Smooth muscle cell of the brain vasculature (primary cell): Measurements from ENCODE around the gene S100A7A.
"Not testable (repeated sequence)": the region's sequence is repeated elsewhere in the genome, so short reads cannot be mapped to it uniquely, and the experiment has no call there.

Experiments used
- DNase-seq: peaks from one replicate; pipeline ENCODE4 v3.0.0-alpha.2; 2012; ENCODE audit warnings: low read depth, low spot score

The S100A7A gene

GRCh38 chr1:153456396-153456795 lies 40.1 kb downstream of the S100A7A start:
- DNase-seq, result no peak

- no peak for DNase-seq
These were observed 43.3 kb downstream of the S100A7A start for GRCh38 chr1:153459655-153460054.

- DNase-seq, result no peak
These were observed 44.2 kb downstream of the S100A7A start, which contains the start of gene S100A7 for GRCh38 chr1:153460551-153460950. Gene S100A7 (minus strand): TSS chr1:153460651. CDS start chr1:153459013, 1,638 bp downstream.

GRCh38 chr1:153462741-153463140 lies 46.4 kb downstream of the S100A7A start:
- DNase-seq, result not testable (repeated sequence)

- DNase-seq, result no peak
These were observed 49.7 kb downstream of the S100A7A start for GRCh38 chr1:153465811-153466636.

- DNase-seq, result no peak
These were observed 50.6 kb downstream of the S100A7A start for GRCh38 chr1:153466908-153467307.

GRCh38 chr1:153470707-153471106 lies 54.4 kb downstream of the S100A7A start:
- DNase-seq, result no peak
